GM10847 (cell line): ENCODE measurements around the gene FAN1.

ENCODE experiments used
- POLR2A ChIP-seq: IDR thresholded peaks from 2 replicates; pipeline ENCODE4 v1.6.1; 2011; ENCODE audit not compliant: insufficient read length; ENCODE audit errors: extremely low read depth

FAN1 gene

GRCh38 chr15:30906366-30906765 is 2.7 kb downstream of the FAN1 start:
- TF ChIP-seq POLR2A: no peak

GRCh38 chr15:30913761-30914160 is 10.0 kb downstream of the FAN1 start:
- no peak for TF ChIP-seq POLR2A

- no peak for TF ChIP-seq POLR2A
Observed at GRCh38 chr15:30917013-30917412, 13.3 kb downstream of the FAN1 start.

GRCh38 chr15:30917675-30918074 is 14.0 kb downstream of the FAN1 start:
- no peak for TF ChIP-seq POLR2A

GRCh38 chr15:30918366-30918765 is 14.7 kb downstream of the FAN1 start:
- TF ChIP-seq POLR2A: no peak

- no peak for TF ChIP-seq POLR2A
Observed at GRCh38 chr15:30919877-30920550, 16.3 kb downstream of the FAN1 start.

GRCh38 chr15:30921106-30921505 is 17.4 kb downstream of the FAN1 start:
- no peak for TF ChIP-seq POLR2A

GRCh38 chr15:30921781-30922479 is 18.2 kb downstream of the FAN1 start:
- TF ChIP-seq POLR2A: no peak

GRCh38 chr15:30922480-30923311 is 19.0 kb downstream of the FAN1 start:
- TF ChIP-seq POLR2A: no peak

- TF ChIP-seq POLR2A: no peak
Observed at GRCh38 chr15:30923429-30923828, 19.7 kb downstream of the FAN1 start.

- no peak for TF ChIP-seq POLR2A
Observed at GRCh38 chr15:30924353-30924752, 20.6 kb downstream of the FAN1 start.

- no peak for TF ChIP-seq POLR2A
Observed at GRCh38 chr15:30925686-30926085, 22.0 kb downstream of the FAN1 start.

GRCh38 chr15:30926161-30926560 is 22.4 kb downstream of the FAN1 start:
- no peak for TF ChIP-seq POLR2A

GRCh38 chr15:30927148-30927761 is 23.5 kb downstream of the FAN1 start:
- TF ChIP-seq POLR2A: no peak

- no peak for TF ChIP-seq POLR2A
Observed at GRCh38 chr15:30928076-30928475, 24.4 kb downstream of the FAN1 start.
